Stimulated activated naive CD8-positive, alpha-beta T cell treated with anti-CD3 and anti-CD28 coated beads, Interleukin-15, amount 100 ng/mL, for 72 hours (primary cell): Measurements from ENCODE around the gene SLC39A11.
A peak's percentile ranks its signal among the peaks of the same experiment; 100 is the strongest.

ENCODE experiments used
- ATAC-seq: fragments of 150-1000 bp; cut with Tn5 transposase; 2 replicates; pipeline ENCODE4 v1.10.0; 2021; ENCODE audit warnings: mild to moderate bottlenecking, moderate library complexity
- DNase-seq, 2 donors: peaks; one replicate each; pipeline ENCODE4 v3.0.0; 2021 to 2022
- H3K27ac Mint-ChIP-seq, 2 donors: one replicate each; pipeline ENCODE4 v1.8.0; 2022; ENCODE audit warnings: mild to moderate bottlenecking in 2 of 2, mixed read lengths in 2 of 2, moderate library complexity in 2 of 2
- H3K27me3 Mint-ChIP-seq: one replicate; pipeline ENCODE4 v1.8.0; 2022; ENCODE audit warnings: mixed read lengths
- H3K4me1 Mint-ChIP-seq: one replicate; pipeline ENCODE4 v1.8.0; 2022; ENCODE audit warnings: mild to moderate bottlenecking, mixed read lengths
- H3K4me3 Mint-ChIP-seq, 2 donors: one replicate each; pipeline ENCODE4 v1.8.0; 2022; ENCODE audit warnings: mild to moderate bottlenecking in 2 of 2, mixed read lengths in 2 of 2, moderate library complexity in 1 of 2
- H3K9me3 Mint-ChIP-seq, 2 donors: one replicate each; pipeline ENCODE4 v1.8.0; 2022; ENCODE audit warnings: mixed read lengths in 2 of 2

SLC39A11 gene

DNA sequence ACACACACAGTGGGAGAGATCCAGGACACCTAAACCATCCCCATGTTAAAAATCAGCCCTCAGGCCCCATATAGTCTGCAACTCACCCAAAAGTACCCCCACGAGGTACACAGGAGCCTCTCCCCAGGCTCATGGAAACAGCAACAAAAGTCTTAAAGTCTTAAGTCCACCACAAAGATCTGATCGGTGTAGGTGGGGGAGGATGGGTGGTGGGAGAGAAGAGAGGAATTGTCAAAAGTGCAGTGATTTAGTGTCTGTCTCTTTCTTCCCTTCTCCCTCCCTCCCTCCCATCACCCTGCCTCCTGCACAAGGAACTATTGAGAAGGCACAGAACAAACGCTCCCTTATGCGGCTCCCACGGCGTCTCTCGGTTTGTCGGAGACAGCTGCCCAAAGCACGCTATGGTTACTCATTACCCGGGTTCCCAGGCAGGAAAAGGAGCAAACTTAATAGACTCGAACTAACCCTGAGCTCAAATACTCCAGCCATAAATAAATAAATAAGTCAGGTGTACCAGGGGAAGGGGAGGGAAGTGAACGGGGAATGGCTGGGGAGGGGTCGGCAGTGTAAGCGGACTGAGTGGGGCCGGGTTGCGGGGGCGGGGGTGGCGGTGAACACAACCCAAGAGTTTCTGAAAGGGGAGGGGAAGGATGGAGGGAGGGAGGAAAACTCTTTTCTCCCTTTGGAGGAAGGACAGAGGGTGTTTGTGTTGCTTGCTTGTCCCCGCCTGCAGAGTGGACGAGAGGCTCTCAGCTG lies 477.4 kb downstream of the SLC39A11 start:
- peaks cover 12% of the 10 kb centered on the region for H3K4me1 Mint-ChIP-seq
- no peaks in the 10 kb centered on the region for H3K9me3 Mint-ChIP-seq
- H3K27ac Mint-ChIP-seq, result no peak overlapping the region
- no peak overlapping the region for H3K4me3 Mint-ChIP-seq
- DNase-seq (no peak), ATAC-seq (no peak)
- peaks cover 85% of the 10 kb centered on the region for H3K27me3 Mint-ChIP-seq

DNA sequence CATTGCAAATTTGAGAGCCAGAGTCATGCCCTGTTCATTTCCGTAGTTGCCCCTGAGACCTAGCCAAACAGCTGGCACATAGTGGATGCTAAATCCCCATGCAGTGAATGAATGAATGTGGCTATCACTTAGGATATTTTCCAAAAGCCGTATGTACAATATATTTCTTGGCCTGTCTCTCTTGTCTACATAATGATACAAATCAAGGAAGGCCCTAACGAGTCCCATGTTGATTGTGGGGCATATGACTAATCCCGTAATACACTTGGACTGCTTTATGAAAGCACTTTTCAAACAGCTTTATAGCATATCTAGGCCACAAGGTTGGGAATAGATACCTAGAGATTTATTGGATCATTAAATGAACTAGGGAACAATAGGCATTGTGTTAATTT lies 478.0 kb downstream of the SLC39A11 start:
- DNase-seq, result no peak
- no peak for ATAC-seq
- no peak overlapping the region for H3K4me3 Mint-ChIP-seq
- no peak overlapping the region for H3K27ac Mint-ChIP-seq
- peaks cover 12% of the 10 kb centered on the region for H3K4me1 Mint-ChIP-seq
- H3K9me3 Mint-ChIP-seq, result no peaks in the 10 kb centered on the region
- H3K27me3 Mint-ChIP-seq, result peaks cover 81% of the 10 kb centered on the region

DNA sequence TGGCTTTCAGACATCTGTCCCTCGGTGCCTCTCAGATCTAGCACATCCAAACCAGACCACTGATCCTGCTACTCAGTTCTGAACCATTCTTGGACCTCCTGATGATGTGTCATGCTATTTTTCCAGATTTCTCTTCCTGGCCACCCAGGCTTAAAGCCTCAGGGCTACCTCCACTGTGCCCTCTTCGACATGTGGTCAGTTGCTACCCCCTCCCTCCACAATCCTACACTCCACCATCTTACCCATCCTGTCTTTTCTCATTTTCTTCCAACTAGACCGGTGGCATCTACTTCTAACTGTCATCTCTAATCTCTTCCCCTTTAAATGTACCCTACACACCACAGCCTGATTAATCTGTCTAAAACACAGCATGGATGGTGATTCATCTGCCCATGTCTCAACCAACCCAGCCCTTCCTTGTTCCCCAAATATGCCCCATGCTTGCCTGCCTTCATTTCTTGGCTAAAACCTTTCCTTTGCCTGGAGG lies 478.6 kb downstream of the SLC39A11 start:
- H3K4me3 Mint-ChIP-seq, result no peak overlapping the region
- peaks cover 75% of the 10 kb centered on the region for H3K27me3 Mint-ChIP-seq
- H3K9me3 Mint-ChIP-seq, result peaks cover 0 to 1% of the 10 kb centered on the region in 2 donors
- no peak overlapping the region for H3K27ac Mint-ChIP-seq
- ATAC-seq (no peak), DNase-seq (no peak)
- H3K4me1 Mint-ChIP-seq, result peaks cover 12% of the 10 kb centered on the region

DNA sequence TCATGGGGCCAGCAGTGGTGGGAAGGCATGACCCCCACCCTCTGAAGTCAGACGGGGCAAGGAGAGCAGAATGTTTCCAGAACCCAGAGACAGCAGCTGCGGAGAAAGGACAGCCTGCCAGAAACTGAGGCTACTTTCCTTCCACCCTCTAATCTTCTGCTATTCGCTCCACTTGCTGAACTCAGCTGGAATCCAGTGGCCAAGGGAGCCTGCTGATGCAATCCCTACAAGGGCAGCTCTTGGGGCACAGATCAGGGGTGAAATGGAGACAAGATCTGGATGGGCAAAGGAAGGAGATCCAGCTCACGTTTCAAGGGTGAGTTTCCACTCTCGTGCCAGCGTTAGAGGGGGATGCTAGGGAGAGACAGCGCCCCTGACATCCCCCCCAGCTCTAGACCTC lies 479.1 kb downstream of the SLC39A11 start:
- no peak overlapping the region for H3K27ac Mint-ChIP-seq
- no peak for DNase-seq
- peaks cover 70% of the 10 kb centered on the region for H3K27me3 Mint-ChIP-seq

DNA sequence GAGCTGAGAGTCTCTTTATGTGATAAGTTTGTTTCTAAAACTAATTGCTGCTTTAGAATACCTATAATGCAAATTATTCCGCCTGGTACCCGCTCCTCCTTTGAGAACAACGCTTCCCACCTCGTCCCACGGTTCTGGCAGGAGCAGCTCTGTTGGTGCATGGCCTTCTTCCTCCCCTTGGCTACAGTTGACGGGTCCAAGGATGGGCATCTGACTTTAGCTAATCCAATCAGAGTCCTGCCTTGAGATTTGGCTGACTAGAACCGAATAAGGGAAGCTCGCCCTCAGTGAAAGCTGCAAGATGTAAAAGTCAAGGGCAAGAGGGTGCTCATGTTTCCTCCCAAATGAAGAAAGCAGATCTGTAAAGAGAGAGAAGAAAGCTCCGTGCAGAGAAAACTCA lies 481.3 kb downstream of the SLC39A11 start:
- no peak overlapping the region for H3K4me3 Mint-ChIP-seq
- ATAC-seq, result no peak
- DNase-seq, result no peak
- no peaks in the 10 kb centered on the region for H3K4me1 Mint-ChIP-seq
- peaks cover 52% of the 10 kb centered on the region for H3K27me3 Mint-ChIP-seq
- H3K9me3 Mint-ChIP-seq, result peaks cover 0 to 24% of the 10 kb centered on the region in 2 donors
- no peak overlapping the region for H3K27ac Mint-ChIP-seq

More for the DNA sequence above, 479.1 kb downstream of the SLC39A11 start:
- peaks cover 11% of the 10 kb centered on the region for H3K4me1 Mint-ChIP-seq
- ATAC-seq, result no peak
- peaks cover 0 to 6% of the 10 kb centered on the region in 2 donors for H3K9me3 Mint-ChIP-seq
- H3K4me3 Mint-ChIP-seq, result no peak overlapping the region

DNA sequence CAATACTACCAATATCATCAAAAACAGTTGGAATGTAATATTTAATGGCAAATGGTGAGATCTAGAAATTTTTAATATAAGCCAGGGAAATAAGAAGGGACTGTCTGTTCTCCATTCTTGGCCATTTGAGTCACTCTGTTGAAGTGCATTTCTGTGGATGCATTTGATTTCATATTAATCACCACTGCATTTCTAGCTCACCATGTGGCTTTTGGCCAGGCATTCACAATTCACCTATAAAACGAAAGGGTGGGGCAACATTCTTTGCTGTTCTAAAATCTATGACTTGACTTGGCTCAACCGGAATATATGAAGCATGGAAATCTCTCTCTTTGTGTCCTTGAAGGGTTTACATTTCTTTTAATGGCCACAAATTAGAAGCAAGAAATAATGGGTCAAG lies 483.0 kb downstream of the SLC39A11 start:
- Mint-ChIP-seq H3K9me3 (peaks cover 0 to 24% of the 10 kb centered on the region in 2 donors), H3K4me3 (no peak overlapping the region), H3K27me3 (peaks cover 44% of the 10 kb centered on the region), H3K4me1 (no peaks in the 10 kb centered on the region), H3K27ac (no peak overlapping the region)
- ATAC-seq (no peak), DNase-seq (no peak)

DNA sequence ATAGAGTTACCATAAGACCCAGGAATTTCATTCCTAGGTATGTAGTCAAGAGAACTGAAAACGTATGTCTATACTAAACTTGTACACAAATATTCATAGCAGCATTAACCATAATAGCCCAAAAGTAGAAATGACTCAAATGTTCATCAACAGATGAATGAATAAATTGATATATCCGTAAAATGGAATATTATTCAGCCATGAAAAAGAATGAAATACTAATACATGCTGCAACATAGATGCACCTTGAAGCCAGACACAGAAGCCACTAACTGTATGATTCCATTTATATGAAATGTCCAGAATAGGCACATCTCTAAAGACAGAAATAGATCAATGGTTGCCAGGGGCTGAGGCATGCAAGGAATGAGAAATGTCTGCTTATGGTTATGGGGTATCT lies 484.1 kb downstream of the SLC39A11 start:
- H3K4me3 Mint-ChIP-seq, result no peak overlapping the region
- ATAC-seq (no peak), DNase-seq (no peak)
- peaks cover 0 to 24% of the 10 kb centered on the region in 2 donors for H3K9me3 Mint-ChIP-seq
- no peaks in the 10 kb centered on the region for H3K4me1 Mint-ChIP-seq
- H3K27me3 Mint-ChIP-seq, result peaks cover 39% of the 10 kb centered on the region
- no peak overlapping the region for H3K27ac Mint-ChIP-seq

DNA sequence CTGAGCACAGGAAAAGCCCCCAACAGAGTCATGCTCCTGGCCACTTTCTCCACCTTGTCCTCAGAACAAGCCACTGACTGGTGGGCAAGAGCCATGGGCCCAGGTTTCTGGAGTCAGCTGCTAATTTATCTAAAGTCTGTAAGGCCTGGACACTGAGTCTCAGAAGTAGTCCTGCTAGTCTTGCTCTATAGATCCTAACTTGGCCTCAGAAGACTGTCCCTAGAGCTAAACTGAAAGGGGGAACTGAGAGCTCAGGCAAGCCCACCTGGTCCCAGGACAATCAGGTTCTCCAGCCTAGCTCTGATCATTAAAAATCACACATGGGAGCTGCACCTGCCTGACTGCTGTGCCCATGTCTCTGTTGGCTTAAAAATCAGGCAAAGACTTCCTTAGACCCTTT lies 485.8 kb downstream of the SLC39A11 start:
- Mint-ChIP-seq H3K4me3 (no peak overlapping the region), H3K27me3 (peaks cover 31% of the 10 kb centered on the region), H3K9me3 (peaks cover 0 to 24% of the 10 kb centered on the region in 2 donors), H3K27ac (no peak overlapping the region), H3K4me1 (no peaks in the 10 kb centered on the region)
- no peak for ATAC-seq
- DNase-seq, result no peak

DNA sequence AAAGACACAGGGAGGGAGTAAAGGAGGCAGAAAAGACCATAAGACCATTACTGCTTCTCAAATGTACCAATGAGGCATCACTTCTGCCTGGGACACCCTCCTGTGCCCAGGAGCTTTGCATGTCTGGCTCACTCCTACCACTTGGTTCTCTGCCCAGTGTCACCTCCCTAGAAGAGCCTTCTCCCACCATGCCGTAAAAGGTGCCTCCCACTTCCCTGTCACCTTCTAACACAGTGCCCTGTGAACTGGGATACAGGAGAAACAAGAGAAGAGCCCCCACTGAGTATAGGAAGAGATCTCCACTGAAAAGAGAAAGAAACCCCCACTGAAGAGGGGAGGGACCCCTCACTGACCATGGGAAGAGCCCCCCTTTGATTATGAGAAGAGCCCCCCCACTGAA lies 486.9 kb downstream of the SLC39A11 start:
- ATAC-seq, result no peak

DNA sequence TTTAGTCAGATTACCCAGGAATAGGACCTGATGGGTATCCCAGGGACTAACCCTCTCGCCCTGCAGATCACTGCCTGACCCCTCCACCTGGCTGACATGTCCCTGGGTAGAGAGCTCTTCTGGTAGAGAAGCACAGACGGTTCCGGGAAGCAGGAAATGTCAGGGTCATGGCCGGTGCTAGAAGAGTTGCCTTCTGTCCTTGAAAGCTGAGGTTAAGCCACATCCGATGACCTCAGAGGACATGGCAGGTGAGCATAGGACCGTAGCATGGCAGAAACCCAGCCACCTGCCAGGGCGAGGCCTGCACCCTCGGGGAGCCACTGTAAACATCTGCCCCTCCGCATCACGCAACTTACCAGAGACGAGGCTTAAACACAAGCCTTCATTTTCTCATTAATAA lies 488.0 kb downstream of the SLC39A11 start:
- ATAC-seq (no peak), DNase-seq (no peak)
- no peak overlapping the region for H3K4me3 Mint-ChIP-seq
- H3K9me3 Mint-ChIP-seq, result peaks cover 0 to 24% of the 10 kb centered on the region in 2 donors
- no peak overlapping the region for H3K27ac Mint-ChIP-seq
- no peaks in the 10 kb centered on the region for H3K4me1 Mint-ChIP-seq
- H3K27me3 Mint-ChIP-seq, result peaks cover 39% of the 10 kb centered on the region

More for the DNA sequence above, 486.9 kb downstream of the SLC39A11 start:
- no peak for DNase-seq
- H3K4me3 Mint-ChIP-seq, result no peak overlapping the region
- H3K9me3 Mint-ChIP-seq, result peaks cover 0 to 24% of the 10 kb centered on the region in 2 donors
- H3K27ac Mint-ChIP-seq, result no peak overlapping the region
- H3K27me3 Mint-ChIP-seq, result peaks cover 36% of the 10 kb centered on the region
- no peaks in the 10 kb centered on the region for H3K4me1 Mint-ChIP-seq

DNA sequence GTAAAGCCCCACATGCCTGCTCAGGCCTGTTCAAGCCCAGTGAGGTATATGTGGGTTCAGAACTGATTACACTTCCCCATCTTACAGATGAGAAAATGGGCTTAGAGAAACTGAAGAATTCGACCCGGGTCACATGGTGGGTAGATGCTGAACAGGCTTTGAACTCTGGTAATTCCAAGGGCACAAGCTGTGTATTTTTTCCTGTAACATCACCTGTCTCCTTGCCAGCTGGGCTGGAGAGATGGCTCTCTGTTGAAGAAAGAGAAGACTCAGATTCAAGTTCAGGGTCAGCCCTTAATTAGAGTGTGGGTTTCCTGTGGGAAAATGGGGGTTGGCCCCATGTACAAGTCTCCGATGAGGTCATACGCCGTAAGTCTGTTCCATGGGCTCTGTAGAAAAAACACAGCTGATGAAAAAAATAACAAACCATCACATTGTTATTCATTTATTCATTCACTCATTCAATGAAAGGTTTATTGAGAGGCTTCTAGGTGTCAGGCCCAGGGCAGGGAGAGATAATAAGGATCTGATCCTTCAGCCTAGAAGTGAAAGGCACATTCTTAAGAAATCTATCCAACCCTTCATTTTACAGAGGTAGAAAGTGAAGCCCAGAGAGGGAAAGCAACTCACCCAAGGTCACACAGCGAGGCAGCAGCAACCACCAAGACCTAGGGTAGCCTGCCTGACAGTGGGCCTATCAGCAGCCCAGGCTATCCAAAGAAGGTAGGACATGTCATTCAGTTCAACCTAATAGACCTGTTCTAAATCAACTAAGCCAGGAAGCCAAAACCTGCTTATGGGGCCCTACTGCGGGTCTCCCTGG lies 488.9 kb downstream of the SLC39A11 start:
- Mint-ChIP-seq H3K4me3 (no peak overlapping the region), H3K27ac (no peak overlapping the region), H3K4me1 (no peaks in the 10 kb centered on the region), H3K27me3 (peaks cover 45% of the 10 kb centered on the region), H3K9me3 (peaks cover 0 to 20% of the 10 kb centered on the region in 2 donors)
- DNase-seq, result no peak
- ATAC-seq, result no peak

DNA sequence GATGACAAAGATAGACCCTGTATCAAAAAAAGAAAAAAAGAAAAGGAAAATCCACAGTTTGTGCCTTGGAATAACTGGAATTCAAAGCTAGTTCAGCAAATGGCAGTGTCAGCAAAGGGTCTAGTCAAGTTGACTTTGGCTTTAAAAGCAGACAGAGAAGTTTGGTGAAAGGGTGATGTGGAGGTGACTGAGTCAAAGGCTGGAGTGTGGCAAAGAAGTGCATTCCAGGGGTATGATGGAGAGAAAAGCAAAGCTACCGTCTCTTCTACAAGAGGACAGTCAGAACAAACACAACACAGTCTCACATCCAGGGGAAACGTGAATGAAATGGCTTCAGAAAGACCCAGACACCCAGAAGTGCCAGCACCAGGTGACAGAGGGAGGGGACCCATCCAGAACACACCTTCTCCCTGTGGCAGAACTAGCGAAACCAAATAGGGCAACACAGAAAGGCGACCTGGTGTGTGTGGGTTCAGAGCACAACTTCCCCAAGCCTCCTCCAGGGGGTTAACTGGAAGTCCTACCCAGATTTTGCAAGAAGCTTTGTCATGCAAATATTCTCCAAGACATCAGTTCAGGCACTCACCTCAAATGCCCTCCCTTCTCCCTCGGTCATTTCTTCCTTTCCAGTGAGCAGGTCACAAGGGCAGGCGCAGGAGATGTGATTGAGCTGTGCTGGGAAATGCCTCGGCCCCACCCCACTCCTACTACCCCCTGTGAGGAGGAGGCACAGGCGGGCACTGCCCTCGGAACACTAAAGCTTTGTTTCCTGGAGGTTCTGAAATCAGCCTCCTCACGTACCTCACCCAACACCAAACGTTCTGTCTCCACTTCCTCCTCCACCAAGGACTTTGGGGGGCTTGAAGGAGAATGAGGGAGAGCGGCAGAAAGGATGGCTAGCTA lies 489.7 kb downstream of the SLC39A11 start:
- H3K4me1 Mint-ChIP-seq, result no peaks in the 10 kb centered on the region
- ATAC-seq, result no peak

DNA sequence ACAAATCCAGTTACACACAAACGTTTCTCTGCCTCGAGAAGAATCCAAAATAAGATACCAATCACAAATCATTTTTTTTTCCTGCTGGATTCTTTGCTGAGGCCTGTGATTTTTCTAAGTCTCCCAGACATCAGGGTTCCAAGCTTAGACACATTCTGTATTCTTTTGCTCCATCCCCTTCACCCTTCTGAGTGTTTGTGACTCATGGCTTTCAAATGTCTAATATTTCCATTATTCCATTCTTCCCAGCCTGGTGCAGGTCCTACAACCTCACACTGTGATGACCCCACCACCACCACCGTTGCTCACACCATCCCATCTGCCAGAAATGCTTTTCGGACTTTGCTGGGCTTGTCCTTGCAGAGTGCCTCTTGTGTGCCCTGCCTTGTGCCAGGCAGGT lies 491.6 kb downstream of the SLC39A11 start:
- Mint-ChIP-seq H3K4me1 (no peaks in the 10 kb centered on the region), H3K27me3 (peaks cover 62% of the 10 kb centered on the region), H3K4me3 (no peak overlapping the region), H3K9me3 (no peaks in the 10 kb centered on the region), H3K27ac (no peak overlapping the region)
- DNase-seq (no peak), ATAC-seq (no peak)

More for the DNA sequence above, 489.7 kb downstream of the SLC39A11 start:
- Mint-ChIP-seq H3K27me3 (peaks cover 46% of the 10 kb centered on the region), H3K9me3 (peaks cover 0 to 12% of the 10 kb centered on the region in 2 donors), H3K27ac (no peak overlapping the region), H3K4me3 (no peak overlapping the region)
- no peak for DNase-seq

DNA sequence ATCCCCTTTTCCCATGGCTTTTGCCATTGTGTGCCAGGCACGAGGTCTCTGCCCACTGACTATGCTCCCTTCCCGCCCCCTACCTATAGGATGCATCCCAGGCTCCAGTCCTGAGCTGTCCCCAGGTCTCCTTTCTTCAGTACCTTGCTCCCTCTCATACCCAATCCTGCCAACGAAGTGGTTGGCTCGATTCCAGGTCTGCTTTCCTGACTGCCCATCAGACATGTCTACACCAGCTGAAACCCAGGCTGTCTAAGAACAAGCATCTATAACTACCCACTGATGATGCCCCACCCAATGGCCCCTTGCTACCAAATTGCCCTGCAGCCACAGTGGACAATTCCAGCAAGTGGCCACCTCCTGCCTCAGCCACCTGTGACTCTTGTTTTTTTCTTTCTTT lies 492.6 kb downstream of the SLC39A11 start:
- no peak overlapping the region for H3K4me3 Mint-ChIP-seq
- DNase-seq (no peak), ATAC-seq (no peak)
- no peaks in the 10 kb centered on the region for H3K9me3 Mint-ChIP-seq
- no peaks in the 10 kb centered on the region for H3K4me1 Mint-ChIP-seq
- peaks cover 71% of the 10 kb centered on the region for H3K27me3 Mint-ChIP-seq
- peak overlapping the region in 1 of 2 donors; percentile 31 for H3K27ac Mint-ChIP-seq

DNA sequence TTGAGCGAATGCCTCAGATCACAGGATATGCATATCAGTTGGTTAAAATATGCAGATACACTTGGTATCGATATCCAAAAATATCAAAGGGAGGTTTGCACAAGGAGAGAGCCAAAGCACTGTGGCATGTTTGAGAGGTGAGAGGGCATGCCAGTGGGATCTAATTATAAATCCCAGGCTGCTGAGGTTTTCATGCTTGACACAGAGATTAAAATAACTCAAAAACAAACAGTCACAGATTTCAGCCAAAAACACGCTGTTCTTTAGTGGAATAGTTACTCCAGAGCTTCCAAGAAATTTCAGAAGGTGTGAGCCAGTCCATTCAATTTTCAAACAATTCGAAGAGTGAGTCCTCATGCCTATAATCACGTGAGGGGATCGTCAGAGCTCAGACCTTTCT lies 493.8 kb downstream of the SLC39A11 start:
- H3K27me3 Mint-ChIP-seq, result peaks cover 74% of the 10 kb centered on the region
- DNase-seq (no peak), ATAC-seq (no peak)
- H3K27ac Mint-ChIP-seq, result no peak overlapping the region
- H3K4me3 Mint-ChIP-seq, result no peak overlapping the region
- no peaks in the 10 kb centered on the region for H3K9me3 Mint-ChIP-seq
- no peaks in the 10 kb centered on the region for H3K4me1 Mint-ChIP-seq
